DND-41 (cell line): ENCODE results near the gene COL2A1.

ENCODE experiments used
- EZH2 ChIP-seq: IDR thresholded peaks from 3 replicates; pipeline ENCODE4 v1.6.1; 2012; ENCODE audit warnings: borderline replicate concordance, low read depth, mild to moderate bottlenecking, moderate library complexity, low read length, inconsistent platforms; ENCODE audit not compliant: severe bottlenecking
- TF ChIP-seq, protein P1 (sequence below): IDR thresholded peaks from 2 replicates; pipeline ENCODE4 v1.5.1; 2012; ENCODE audit warnings: borderline replicate concordance, low read length, moderate library complexity, mild to moderate bottlenecking; ENCODE audit not compliant: poor library complexity, severe bottlenecking; ENCODE audit errors: extremely low read depth

- TF ChIP-seq, protein P1, sequence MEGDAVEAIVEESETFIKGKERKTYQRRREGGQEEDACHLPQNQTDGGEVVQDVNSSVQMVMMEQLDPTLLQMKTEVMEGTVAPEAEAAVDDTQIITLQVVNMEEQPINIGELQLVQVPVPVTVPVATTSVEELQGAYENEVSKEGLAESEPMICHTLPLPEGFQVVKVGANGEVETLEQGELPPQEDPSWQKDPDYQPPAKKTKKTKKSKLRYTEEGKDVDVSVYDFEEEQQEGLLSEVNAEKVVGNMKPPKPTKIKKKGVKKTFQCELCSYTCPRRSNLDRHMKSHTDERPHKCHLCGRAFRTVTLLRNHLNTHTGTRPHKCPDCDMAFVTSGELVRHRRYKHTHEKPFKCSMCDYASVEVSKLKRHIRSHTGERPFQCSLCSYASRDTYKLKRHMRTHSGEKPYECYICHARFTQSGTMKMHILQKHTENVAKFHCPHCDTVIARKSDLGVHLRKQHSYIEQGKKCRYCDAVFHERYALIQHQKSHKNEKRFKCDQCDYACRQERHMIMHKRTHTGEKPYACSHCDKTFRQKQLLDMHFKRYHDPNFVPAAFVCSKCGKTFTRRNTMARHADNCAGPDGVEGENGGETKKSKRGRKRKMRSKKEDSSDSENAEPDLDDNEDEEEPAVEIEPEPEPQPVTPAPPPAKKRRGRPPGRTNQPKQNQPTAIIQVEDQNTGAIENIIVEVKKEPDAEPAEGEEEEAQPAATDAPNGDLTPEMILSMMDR: no peak
- no peak for TF ChIP-seq EZH2
Measured at GRCh38 chr12:48041591-48042423, 37.5 kb upstream of the COL2A1 start.
